HepG2 (cell line): ENCODE measurements around the gene RAI2. TPM values are rescaled to one million over a fixed set of nuclear protein-coding genes. Genes with fewer than 3 reads are reported as not detected.

ENCODE experiments used
- ATAC-seq: fragments of 200-7000 bp; cut with Tn5 transposase; 3 replicates; pipeline ENCODE4 v1.9.1; 2020; ENCODE audit warnings: mild to moderate bottlenecking, moderate library complexity
- BruUV-seq: library from RNA; stranded (reverse); fragments of 400-500 nt; replicated peaks from 2 replicates; lab custom pipeline; 2021; lab: Mats Ljungman, UMichigan
- CTCF ChIA-PET: fragments of 300-600 bp; formaldehyde crosslinking; extraction: SDS; loops from one replicate; lab custom pipeline; 2021; ENCODE audit warnings: low total read pairs, inconsistent platforms, low intra/inter-chr PET ratio; lab: Yijun Ruan, JAX
- POLR2A ChIA-PET: fragments of 350-600 bp; sonication (Branson Sonifier 250); formaldehyde crosslinking; loops from one replicate; lab custom pipeline; 2020; ENCODE audit warnings: antibody characterized with exemption, inconsistent platforms; lab: Yijun Ruan, JAX
- DNase-seq: peaks from one replicate; pipeline ENCODE4 v3.0.0-alpha.2; 2015; ENCODE audit warnings: low spot score
- FAIRE-seq: peaks from 3 replicates; lab custom pipeline; 2011; peaks lifted over from hg19 to GRCh38; lab: Jason Lieb, UNC
- H2AFZ ChIP-seq: one replicate; pipeline ENCODE4 v1.6.1; 2011; ENCODE audit warnings: low read length, inconsistent platforms
- H3K27ac ChIP-seq: fragments of 300-600 bp; 3 replicates; pipeline ENCODE4 v1.8.0; 2011; ENCODE audit warnings: mixed run types, mild to moderate bottlenecking, mixed read lengths, low read length, inconsistent platforms; ENCODE audit not compliant: insufficient read depth; ENCODE audit errors: extremely low read length
- H3K27me3 ChIP-seq, 2 experiments: fragments of 200-600 bp in 1 of 2; 2 replicates in 1 of 2; 3 replicates in 1 of 2; pipeline versions ENCODE4 v1.6.0 to v1.8.0; 2011; ENCODE audit warnings: low read length in 2 of 2, mild to moderate bottlenecking in 2 of 2, moderate library complexity in 2 of 2, inconsistent platforms in 1 of 2; ENCODE audit not compliant: insufficient read depth in 2 of 2, control insufficient read depth in 1 of 2
- H3K36me3 ChIP-seq, 2 experiments: fragments of 200-600 bp in 1 of 2; replicated peaks in 1 of 2; 2 replicates in 1 of 2; 3 replicates in 1 of 2; pipeline versions ENCODE4 v1.5.1 to v1.8.0; 2011; ENCODE audit warnings: low read length in 2 of 2, inconsistent platforms in 1 of 2; ENCODE audit not compliant: insufficient read depth in 2 of 2, control insufficient read depth in 1 of 2
- H3K4me1 ChIP-seq: 2 replicates; pipeline ENCODE4 v1.5.1; 2012; ENCODE audit warnings: low read length, inconsistent platforms; ENCODE audit not compliant: insufficient read depth
- H3K4me2 ChIP-seq: 2 replicates; pipeline ENCODE4 v1.6.0; 2011; ENCODE audit warnings: low read depth, low read length, inconsistent platforms
- H3K4me3 ChIP-seq, 3 experiments: fragments of 200-600 bp in 1 of 3; sonication (generic), shearing (Covaris generic) in 1 of 3; replicated peaks in 1 of 3; 2 replicates each; pipeline ENCODE4 v1.5.1; 2011 to 2016; ENCODE audit warnings: low read length in 3 of 3, inconsistent platforms in 2 of 3, low read depth in 2 of 3, mild to moderate bottlenecking in 2 of 3, control low read depth in 1 of 3, mixed read lengths in 1 of 3; ENCODE audit not compliant: insufficient read depth in 1 of 3
- H3K79me2 ChIP-seq: one replicate; pipeline ENCODE4 v1.6.1; 2011; ENCODE audit warnings: low read length, inconsistent platforms; ENCODE audit not compliant: insufficient read depth
- H3K9ac ChIP-seq: 2 replicates; pipeline ENCODE4 v1.6.0; 2011; ENCODE audit warnings: mild to moderate bottlenecking, low read depth, low read length, inconsistent platforms; ENCODE audit not compliant: insufficient read depth
- H3K9me3 ChIP-seq: 2 replicates; pipeline ENCODE4 v1.5.1; 2012; ENCODE audit warnings: mild to moderate bottlenecking, low read length
- H4K20me1 ChIP-seq: 2 replicates; pipeline ENCODE4 v1.6.0; 2011; ENCODE audit warnings: inconsistent platforms, mild to moderate bottlenecking, low read length, moderate library complexity; ENCODE audit not compliant: insufficient read depth
- EZH2 ChIP-seq: conservative IDR thresholded peaks from 2 replicates; pipeline ENCODE4 v1.6.1; 2012; ENCODE audit warnings: mild to moderate bottlenecking, low read depth, low read length, moderate library complexity
- SALL2 ChIP-seq: sonication (generic); formaldehyde crosslinking; IDR thresholded peaks from 2 replicates; pipeline ENCODE4 v1.8.1; 2023; ENCODE audit warnings: mild to moderate bottlenecking, missing genetic modification reagents, inconsistent platforms
- SMC3 ChIP-seq: IDR thresholded peaks from 2 replicates; pipeline ENCODE4 v1.6.1; 2011; ENCODE audit warnings: low read length, improper control_type of control experiment
- WGBS: methylation state at CpG from one replicate; pipeline ENCODE4 v1.1.6; 2017; ENCODE audit warnings: low lambda C conversion rate; 5-methylcytosine and 5-hydroxymethylcytosine counted together
- in situ Hi-C: cut with HindIII; loops from 2 replicates; pipeline ENCODE4 v1.10.0; 2017; ENCODE audit warnings: low pct_unique_long_range_greater_than_20kb; ENCODE audit not compliant: extremely low pct_ligation_motif_present
- intact Hi-C: fragments of 100-400 bp; cut with micrococcal nuclease; formaldehyde crosslinking; loops from one replicate; pipeline ENCODE4 v1.10.0; 2022; ENCODE audit not compliant: unreplicated experiment
- polyA plus RNA-seq, 8 experiments: library from polyadenylated mRNA; depleted of rRNA in 3 of 8; stranded (reverse) in 7 of 8; unstranded in 1 of 8; fragments of >200 nt; fragmentation: Illumina TruSeq in 4 of 8; extraction: Trizol in 4 of 8; gene quantifications; 2 replicates each; pipeline versions ENCODE4 v1.2.1 to v1.2.3, GENCODE V29; 2011 to 2016; ENCODE audit warnings: low read depth in 4 of 8, missing spikeins in 1 of 8, mixed read lengths in 1 of 8; ENCODE audit not compliant: insufficient read depth in 1 of 8
- total RNA-seq, 5 experiments: library from RNA; depleted of rRNA; stranded (reverse); fragments of >200 nt; fragmentation: Illumina TruSeq; extraction: Trizol; gene quantifications; 2 replicates each; pipeline ENCODE4 v1.2.3, GENCODE V29; 2016; ENCODE audit warnings: low read depth in 1 of 5
- TF ChIP-seq, protein P1 (sequence below): sonication (generic); formaldehyde crosslinking; IDR thresholded peaks from one replicate; pipeline ENCODE4 v1.5.1; 2020; ENCODE audit warnings: mild to moderate bottlenecking, missing genetic modification reagents; ENCODE audit errors: not compliant biosample characterization

The RAI2 gene
- total and polyA plus RNA-seq, 2 of the 13 experiments (the other 11 are each of a cell fraction or from before 2014, with no cell fraction given), result not detected

DNA sequence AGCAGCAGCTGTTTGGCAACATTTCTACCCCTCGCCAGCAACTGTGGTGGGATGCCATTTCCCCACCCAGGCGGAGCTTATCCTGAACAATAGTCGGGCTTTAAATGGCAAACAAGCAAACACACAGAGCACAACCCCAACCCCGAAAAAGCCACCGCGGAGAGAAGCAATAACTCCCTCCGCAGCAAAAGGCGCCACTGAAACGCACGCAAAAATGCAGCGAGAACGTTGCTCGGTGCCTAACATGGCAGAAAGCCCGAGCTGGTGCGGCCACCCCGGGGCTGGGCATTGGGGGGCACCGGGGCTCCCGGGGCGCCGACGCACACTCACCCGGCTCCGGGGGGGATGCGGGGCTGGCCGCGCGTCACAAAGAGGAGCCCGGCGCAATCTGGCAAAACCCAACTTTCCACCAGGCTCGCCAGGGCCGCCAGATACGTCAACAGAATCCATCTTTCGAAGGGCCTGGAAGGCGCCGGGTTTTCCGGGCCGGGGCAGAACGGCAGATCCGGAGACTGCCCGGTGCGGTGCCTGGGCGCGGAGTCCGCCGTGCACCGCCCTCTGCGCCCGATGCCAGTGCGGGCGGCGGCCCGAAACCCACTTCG lies 818 bp downstream of the RAI2 start:
- H3K9ac ChIP-seq, result no peak overlapping the region
- no peak for FAIRE-seq

More for the DNA sequence above, 818 bp downstream of the RAI2 start:
- peak overlapping the region in 2 of 3 experiments; percentile 26 to 43; a peak in 3 of 6 replicates for H3K4me3 ChIP-seq
- H2AFZ ChIP-seq, result no peak overlapping the region
- H3K9me3 ChIP-seq, result no peaks in the 10 kb centered on the region
- POLR2A ChIA-PET, result no interaction called here
- H3K4me2 ChIP-seq, result peak overlapping the region; percentile 27; the same call in 1 of the 2 replicates
- H3K36me3 ChIP-seq, result no peaks in the 10 kb centered on the region
- H3K79me2 ChIP-seq, result no peaks in the 10 kb centered on the region
- no TSS peak for BruUV-seq
- intact Hi-C loops (no loop called here), in situ Hi-C loops (no loop called here)
- H4K20me1 ChIP-seq, result no peaks in the 10 kb centered on the region
- no peak for DNase-seq
- peaks cover 2 to 19% of the 10 kb centered on the region in 2 experiments; a peak in 3 of 5 replicates for H3K27me3 ChIP-seq
- no peak; the same call in 1 of the 3 replicates for ATAC-seq
- WGBS, result no CpG with 5 or more reads among the region's 53 CpGs
- no peak overlapping the region for H3K27ac ChIP-seq
- H3K4me1 ChIP-seq, result no peaks in the 10 kb centered on the region
- TF ChIP-seq EZH2 (peak; percentile 35; the same call in 1 of the 2 replicates), SMC3 (no peak), SALL2 (CRISPR knock-in tag) (no peak)
- TF ChIP-seq, protein P1, sequence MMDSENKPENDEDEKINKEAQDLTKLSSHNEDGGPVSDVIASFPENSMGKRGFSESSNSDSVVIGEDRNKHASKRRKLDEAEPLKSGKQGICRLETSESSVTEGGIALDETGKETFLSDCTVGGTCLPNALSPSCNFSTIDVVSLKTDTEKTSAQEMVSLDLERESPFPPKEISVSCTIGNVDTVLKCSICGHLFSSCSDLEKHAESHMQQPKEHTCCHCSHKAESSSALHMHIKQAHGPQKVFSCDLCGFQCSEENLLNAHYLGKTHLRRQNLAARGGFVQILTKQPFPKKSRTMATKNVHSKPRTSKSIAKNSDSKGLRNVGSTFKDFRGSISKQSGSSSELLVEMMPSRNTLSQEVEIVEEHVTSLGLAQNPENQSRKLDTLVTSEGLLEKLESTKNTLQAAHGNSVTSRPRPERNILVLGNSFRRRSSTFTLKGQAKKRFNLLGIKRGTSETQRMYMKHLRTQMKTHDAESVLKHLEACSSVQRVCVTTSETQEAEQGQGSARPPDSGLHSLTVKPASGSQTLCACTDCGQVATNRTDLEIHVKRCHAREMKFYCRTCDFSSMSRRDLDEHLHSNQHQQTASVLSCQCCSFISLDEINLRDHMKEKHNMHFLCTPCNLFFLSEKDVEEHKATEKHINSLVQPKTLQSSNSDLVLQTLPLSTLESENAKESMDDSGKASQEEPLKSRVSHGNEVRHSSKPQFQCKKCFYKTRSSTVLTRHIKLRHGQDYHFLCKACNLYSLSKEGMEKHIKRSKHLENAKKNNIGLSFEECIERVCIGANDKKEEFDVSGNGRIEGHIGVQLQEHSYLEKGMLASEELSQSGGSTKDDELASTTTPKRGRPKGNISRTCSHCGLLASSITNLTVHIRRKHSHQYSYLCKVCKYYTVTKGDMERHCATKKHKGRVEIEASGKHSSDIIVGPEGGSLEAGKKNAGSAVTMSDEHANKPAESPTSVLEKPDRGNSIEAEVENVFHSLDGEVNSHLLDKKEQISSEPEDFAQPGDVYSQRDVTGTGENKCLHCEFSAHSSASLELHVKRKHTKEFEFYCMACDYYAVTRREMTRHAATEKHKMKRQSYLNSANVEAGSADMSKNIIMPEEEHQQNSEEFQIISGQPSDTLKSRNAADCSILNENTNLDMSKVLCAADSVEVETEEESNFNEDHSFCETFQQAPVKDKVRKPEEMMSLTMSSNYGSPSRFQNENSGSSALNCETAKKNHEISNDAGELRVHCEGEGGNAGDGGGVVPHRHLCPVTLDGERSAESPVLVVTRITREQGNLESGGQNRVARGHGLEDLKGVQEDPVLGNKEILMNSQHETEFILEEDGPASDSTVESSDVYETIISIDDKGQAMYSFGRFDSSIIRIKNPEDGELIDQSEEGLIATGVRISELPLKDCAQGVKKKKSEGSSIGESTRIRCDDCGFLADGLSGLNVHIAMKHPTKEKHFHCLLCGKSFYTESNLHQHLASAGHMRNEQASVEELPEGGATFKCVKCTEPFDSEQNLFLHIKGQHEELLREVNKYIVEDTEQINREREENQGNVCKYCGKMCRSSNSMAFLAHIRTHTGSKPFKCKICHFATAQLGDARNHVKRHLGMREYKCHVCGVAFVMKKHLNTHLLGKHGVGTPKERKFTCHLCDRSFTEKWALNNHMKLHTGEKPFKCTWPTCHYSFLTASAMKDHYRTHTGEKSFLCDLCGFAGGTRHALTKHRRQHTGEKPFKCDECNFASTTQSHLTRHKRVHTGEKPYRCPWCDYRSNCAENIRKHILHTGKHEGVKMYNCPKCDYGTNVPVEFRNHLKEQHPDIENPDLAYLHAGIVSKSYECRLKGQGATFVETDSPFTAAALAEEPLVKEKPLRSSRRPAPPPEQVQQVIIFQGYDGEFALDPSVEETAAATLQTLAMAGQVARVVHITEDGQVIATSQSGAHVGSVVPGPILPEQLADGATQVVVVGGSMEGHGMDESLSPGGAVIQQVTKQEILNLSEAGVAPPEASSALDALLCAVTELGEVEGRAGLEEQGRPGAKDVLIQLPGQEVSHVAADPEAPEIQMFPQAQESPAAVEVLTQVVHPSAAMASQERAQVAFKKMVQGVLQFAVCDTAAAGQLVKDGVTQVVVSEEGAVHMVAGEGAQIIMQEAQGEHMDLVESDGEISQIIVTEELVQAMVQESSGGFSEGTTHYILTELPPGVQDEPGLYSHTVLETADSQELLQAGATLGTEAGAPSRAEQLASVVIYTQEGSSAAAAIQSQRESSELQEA (CRISPR knock-in tag), result no peak
- TF ChIP-seq, all 625 proteins: peak for 1
- CTCF ChIA-PET, result no interaction called here
